ENCODE data around the gene SRGAP2B.
"Not testable (repeated sequence)": the region's sequence is repeated elsewhere in the genome, so short reads cannot be mapped to it uniquely, and the experiment has no call there.

Gene SRGAP2B

GRCh38 chr1:144894454-144895201 lies 200.5 kb downstream of the SRGAP2B start:
- not testable (repeated sequence) for DNase-seq (ENCODE audit: low spot score)

GRCh38 chr1:144893710-144894438 lies 201.3 kb downstream of the SRGAP2B start:
- not testable (repeated sequence) for DNase-seq (ENCODE audit: low spot score)

- DNase-seq (ENCODE audit: low spot score): not testable (repeated sequence)
These were observed 202.1 kb downstream of the SRGAP2B start for GRCh38 chr1:144893062-144893461.

DNA sequence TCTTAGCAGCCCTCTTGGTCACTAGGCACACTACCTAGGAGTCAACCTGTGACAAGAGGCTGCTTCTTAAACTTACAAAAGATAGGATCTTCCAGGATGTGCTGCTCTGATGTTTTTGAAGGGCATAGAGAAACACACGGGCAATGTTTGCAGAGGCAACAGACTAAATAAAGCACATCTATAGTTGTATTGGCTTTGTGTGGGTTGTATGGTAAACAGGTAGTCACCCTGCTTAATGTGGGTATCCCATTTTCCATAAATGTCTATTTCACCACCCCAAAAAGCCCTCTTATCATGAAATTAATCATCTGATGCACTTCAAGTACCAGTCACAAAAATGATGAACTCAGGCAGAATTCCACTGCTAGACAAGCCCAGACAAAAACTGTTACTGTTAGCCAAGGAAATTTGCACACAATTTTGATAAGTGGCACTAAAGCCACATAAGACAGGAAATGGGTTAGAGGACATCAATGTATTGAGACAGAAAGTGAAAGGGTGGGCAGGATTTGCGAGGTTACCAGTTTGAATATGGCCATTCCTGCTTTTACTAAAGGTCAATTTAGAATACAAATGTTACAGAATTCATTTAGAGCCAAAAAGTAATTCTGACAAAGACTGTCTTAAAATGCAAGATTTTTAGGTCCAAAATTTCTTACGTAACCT lies 205.5 kb downstream of the SRGAP2B start:
- not testable (repeated sequence) for DNase-seq (ENCODE audit: low spot score)

DNA sequence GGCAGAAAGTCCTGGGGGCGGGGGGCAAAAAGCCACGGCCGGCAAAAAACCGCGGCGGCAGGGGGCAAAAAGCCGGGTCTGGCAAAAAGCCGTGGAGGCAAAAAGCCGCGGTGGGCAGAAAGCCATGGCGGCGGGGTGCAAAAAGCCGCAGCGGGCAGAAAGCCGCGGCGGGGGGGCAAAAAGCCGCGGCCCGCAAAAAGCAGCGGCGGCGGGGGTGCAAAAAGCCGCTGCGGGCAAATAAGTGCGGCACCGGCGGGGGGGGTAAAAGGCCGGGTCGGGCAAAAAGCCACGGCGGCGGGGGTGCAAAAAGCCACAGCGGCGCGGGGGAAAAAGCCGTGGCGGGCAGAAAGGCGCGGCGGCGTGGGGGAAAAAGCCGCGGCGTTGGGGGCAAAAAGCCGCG lies 212.1 kb downstream of the SRGAP2B start:
- not testable (repeated sequence) for DNase-seq (ENCODE audit: low spot score)

GRCh38 chr1:144882343-144882742 lies 212.8 kb downstream of the SRGAP2B start:
- not testable (repeated sequence) for DNase-seq (ENCODE audit: low spot score)

DNA sequence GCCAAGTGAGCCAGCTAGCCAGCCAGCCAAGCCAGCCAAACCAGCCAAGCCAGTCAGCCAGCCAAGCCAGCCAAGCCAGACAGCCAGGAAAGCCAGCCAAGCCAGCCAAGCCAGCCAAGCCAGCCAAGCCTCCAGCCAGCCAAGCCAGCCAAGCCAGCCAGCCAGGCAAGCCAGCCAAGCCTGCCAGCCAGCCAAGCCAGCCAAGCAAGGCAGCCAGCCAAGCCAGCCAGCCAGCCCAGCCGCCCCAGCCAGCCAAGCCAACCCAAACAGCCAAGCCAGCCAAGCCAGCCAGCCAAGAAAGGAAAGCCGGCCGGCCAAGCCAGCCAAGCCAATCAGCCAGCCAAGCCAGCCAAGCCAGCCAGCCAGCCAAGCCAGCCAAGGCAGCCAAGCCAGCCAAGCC lies 236.5 kb downstream of the SRGAP2B start:
- not testable (repeated sequence) for DNase-seq (ENCODE audit: low spot score)
